ENCODE data around the gene TMOD1.

Gene TMOD1

DNA sequence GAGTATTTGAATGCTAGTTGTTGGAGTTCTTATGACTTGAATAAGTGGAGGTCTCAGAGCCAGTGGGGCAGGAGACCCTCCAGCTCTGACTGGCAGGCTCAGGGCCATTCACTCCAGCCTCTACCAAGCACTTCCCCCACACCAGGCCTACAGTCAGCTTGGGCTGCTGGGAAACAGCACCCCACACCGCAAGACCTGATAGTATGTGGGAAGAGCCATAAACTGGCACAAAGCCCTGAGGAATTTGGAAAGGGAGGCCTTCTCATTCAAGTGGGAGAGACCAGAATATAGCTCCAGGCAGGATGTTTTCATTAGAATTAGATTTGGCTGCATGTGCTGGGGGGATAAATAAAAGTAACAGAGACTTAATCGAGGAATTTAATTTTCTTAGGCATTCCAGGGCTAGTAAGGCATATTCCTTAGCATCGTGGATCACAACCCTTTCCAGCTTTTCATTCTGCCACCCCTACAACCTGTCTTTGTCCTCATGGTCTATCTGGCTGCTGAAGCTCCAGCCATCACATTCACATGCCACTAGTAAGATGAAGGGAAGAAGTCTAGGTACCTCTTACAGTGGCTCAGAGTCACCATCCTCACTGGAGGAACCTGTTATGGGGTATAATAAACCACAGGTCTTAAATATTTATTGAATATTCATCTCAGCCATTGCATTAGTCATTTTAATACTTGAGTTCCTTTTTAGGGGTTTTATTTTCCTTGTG lies 47.5 kb downstream of the TMOD1 start:
- DNase-seq (ENCODE audit: low spot score) = no peak

GRCh38 chr9:97550386-97550785 lies 48.9 kb downstream of the TMOD1 start:
- DNase-seq (ENCODE audit: low spot score) = no peak

GRCh38 chr9:97551308-97551707 lies 49.8 kb downstream of the TMOD1 start:
- no peak for DNase-seq (ENCODE audit: low spot score)

DNA sequence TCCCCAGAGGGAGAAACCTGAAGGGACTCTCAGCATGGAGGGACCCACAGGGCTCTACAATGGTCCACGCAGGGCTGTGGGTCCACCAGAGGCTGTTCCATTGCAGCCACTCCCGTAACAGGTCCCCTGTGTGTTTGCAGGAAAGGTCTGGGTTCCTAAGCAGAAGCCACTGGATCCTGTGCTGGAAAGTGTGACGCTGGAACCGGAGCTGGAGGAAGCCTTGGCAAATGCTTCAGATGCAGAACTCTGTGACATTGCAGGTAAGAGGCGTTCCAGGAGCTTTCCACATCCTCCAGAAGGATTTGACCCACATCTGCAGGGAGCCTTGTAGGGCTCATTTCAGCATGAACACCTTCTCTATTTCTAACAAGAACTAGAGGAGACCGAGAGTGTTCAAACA lies 51.7 kb downstream of the TMOD1 start:
- DNase-seq (ENCODE audit: low spot score) = no peak

GRCh38 chr9:97553841-97554240 lies 52.4 kb downstream of the TMOD1 start:
- no peak for DNase-seq (ENCODE audit: low spot score)

- no peak for DNase-seq (ENCODE audit: low spot score)
Observed at GRCh38 chr9:97554566-97555075, 53.2 kb downstream of the TMOD1 start.

- no peak for DNase-seq (ENCODE audit: low spot score)
Observed at GRCh38 chr9:97555164-97555563, 53.7 kb downstream of the TMOD1 start.

DNA sequence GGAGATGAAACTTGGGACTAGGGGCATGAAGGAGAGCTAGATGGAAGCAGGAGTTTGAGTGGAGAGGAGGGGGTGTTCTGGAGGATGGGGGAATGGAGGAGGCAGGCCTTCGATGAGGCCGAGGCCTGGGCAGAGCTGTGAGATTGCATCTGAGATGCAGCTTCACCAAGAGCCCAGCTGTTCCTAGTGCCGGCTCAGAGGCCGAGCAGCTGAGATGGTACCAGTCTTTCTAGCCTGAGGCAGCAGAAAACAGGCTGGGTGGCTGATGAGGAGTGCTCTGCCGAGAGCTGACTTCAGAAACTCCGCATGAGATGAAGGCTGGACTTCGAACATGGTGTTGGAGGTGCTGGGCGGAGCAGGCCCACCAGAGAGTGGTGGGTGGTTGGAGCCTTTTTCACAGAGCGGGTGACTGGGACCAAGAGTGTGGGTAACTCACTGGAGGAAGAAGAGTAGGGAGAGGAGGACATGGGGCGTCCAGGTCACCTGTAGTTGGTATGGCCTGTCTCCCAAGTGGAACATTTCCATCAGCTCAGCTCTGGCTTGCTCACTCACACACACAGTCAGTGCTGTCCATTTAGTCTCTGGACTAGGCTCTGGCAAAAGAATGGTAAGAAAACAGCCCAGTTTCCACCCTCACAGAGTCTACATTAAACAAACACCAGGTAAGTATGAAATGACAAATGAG lies 54.7 kb downstream of the TMOD1 start:
- no peak for DNase-seq (ENCODE audit: low spot score)

GRCh38 chr9:97556721-97557605 lies 55.5 kb downstream of the TMOD1 start:
- DNase-seq (ENCODE audit: low spot score) = no peak

GRCh38 chr9:97557606-97558095 lies 56.2 kb downstream of the TMOD1 start:
- DNase-seq (ENCODE audit: low spot score) = no peak

DNA sequence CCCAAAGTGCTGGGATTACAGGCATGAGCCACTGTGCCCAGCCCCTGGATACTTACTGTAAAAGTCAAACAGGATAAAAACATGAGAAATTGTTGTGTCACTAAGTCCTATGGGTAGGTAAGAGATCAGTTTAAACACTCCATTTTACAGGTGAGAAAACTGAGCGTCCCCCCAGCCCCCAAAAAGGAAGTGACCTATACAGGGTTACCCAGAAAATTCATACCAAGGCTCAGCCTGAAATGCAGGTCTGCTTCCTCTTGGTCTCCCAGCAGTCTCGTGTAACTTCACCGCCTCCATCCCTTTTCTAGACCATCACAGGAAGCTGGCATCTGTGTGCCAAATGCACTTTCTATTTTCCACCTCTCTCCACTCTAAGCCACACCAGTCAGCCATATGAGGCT lies 57.2 kb downstream of the TMOD1 start:
- no peak for DNase-seq (ENCODE audit: low spot score)

DNA sequence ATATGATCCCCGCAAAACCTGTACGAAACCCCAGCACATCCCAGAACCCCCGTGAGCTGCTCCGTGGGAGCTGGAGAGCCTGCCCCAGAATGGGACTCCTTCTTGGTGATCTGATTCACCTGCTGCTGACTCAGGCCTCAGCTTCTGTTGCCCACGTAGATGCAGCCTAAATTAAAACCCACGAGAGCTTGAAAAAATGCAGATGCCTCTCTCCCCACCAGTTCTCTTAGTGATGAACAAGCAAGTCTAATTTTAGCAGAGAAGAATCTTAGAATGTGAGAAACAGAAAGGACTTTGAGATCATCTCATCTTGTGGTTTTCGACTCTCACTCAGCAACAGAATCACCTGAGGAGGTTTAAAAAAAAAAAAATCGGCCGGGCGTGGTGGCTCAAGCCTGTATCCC lies 57.6 kb downstream of the TMOD1 start:
- DNase-seq (ENCODE audit: low spot score) = no peak

DNA sequence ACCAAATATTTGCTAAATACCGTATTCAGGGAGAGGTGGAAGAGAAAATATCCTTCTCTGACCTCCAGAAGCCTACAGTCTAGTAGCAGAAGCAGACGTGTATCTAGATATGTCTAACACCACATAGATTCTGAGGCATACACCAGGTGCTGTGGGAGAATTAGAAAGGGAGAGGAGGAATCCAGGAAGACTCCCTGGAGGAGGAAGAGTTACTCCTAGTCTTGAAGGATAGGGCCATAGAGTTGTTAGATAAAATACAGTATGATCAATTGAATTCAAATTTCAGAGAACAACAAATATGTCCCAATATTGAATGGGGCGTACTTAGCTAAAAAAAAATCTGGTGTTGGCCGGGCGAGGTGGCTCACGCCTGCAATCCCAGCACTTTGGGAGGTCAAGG lies 58.7 kb downstream of the TMOD1 start:
- no peak for DNase-seq (ENCODE audit: low spot score)

DNA sequence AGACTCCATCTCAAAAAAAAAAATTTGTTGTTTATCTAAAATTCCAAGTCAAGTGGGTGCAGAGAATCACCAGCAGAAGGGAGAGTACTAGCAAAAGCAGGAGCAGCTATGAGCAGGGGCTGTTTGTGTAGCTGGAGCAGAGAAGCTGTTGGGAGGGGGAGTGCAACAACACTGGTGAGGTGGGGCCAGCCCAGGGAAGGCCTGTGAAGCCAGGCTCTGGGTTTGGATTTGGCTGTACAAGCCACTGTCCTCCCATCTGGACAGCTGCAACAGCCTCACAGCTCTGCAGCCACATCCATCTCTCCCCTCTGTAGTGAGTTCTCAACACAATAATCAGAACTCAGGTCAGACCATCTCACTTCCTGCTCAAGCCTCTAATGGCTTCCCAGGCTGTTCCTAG lies 59.4 kb downstream of the TMOD1 start:
- DNase-seq (ENCODE audit: low spot score) = no peak

GRCh38 chr9:97561501-97561900 lies 60.0 kb downstream of the TMOD1 start:
- no peak for DNase-seq (ENCODE audit: low spot score)

- DNase-seq (ENCODE audit: low spot score) = no peak
Observed at GRCh38 chr9:97562542-97562941, 61.1 kb downstream of the TMOD1 start.

GRCh38 chr9:97563458-97564135 lies 62.1 kb downstream of the TMOD1 start:
- no peak for DNase-seq (ENCODE audit: low spot score)

- DNase-seq (ENCODE audit: low spot score) = no peak
Observed at GRCh38 chr9:97564291-97565175, 63.1 kb downstream of the TMOD1 start.

GRCh38 chr9:97565262-97565661 lies 63.8 kb downstream of the TMOD1 start:
- no peak for DNase-seq (ENCODE audit: low spot score)

- no peak for DNase-seq (ENCODE audit: low spot score)
Observed at GRCh38 chr9:97567182-97567893, 65.9 kb downstream of the TMOD1 start.

All from CD4-positive, alpha-beta T cell treated with Interleukin-6 at 100 ng/mL for 8 hours (primary cell).